BLaER1 treated with 17β-estradiol and CSF1 and Interleukin-3, amounts not matched to agents 10 nM and 100 nM (cell line): Measurements from ENCODE around the gene CHD5.
A peak's percentile ranks its signal among the peaks of the same experiment; 100 is the strongest.

Experiments used
- H3K27ac ChIP-seq, 11 experiments: shearing (Covaris generic); formaldehyde crosslinking; 2 replicates each; pipeline ENCODE4 v1.8.1; 2022
- H3K27me3 ChIP-seq, 11 experiments: shearing (Covaris generic); formaldehyde crosslinking; 2 replicates each; pipeline ENCODE4 v1.8.1; 2022
- H3K36me3 ChIP-seq, 11 experiments: shearing (Covaris generic); formaldehyde crosslinking; 2 replicates each; pipeline ENCODE4 v1.8.1; 2022
- H3K4me1 ChIP-seq, 10 experiments: shearing (Covaris generic); formaldehyde crosslinking; 2 replicates each; pipeline ENCODE4 v1.8.1; 2022
- H3K4me2 ChIP-seq, 11 experiments: shearing (Covaris generic); formaldehyde crosslinking; 2 replicates each; pipeline ENCODE4 v1.8.1; 2022
- H3K4me3 ChIP-seq, 10 experiments: shearing (Covaris generic); formaldehyde crosslinking; 2 replicates each; pipeline ENCODE4 v1.8.1; 2022
- H3K9ac ChIP-seq, 11 experiments: shearing (Covaris generic); formaldehyde crosslinking; 2 replicates each; pipeline ENCODE4 v1.8.1; 2022
- H3K9me3 ChIP-seq, 11 experiments: shearing (Covaris generic); formaldehyde crosslinking; replicated peaks in 1 of 11; 2 replicates each; pipeline ENCODE4 v1.8.1; 2022
- H4K20me1 ChIP-seq, 11 experiments: shearing (Covaris generic); formaldehyde crosslinking; 2 replicates each; pipeline ENCODE4 v1.8.1; 2022
- Cebpa-rat ChIP-seq, 11 experiments: shearing (Covaris generic); IDR thresholded peaks; 2 replicates each; pipeline ENCODE4 v1.8.1; 2022

Gene CHD5

DNA sequence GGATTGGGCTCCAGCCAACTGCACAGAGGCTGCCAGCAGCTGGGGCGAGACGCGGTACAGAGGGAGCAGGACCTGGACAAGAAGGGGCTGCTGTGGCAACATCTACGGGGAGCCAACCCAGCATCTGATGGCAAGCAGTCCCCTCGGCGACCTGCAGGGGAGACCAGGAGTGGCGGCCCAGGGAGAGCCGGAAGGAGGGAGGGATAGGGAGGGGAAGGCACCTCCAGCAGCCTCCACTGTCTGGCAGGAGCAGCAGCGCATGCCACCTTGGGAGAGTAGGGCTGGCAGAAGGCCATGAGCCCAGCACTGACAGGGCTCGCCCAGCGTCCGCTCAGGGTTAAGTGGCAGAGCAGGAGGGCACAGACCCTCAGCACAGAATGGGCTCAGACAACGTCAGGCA lies 17.3 kb downstream of the CHD5 start:
- TF ChIP-seq Cebpa-rat (IDR thresholded peaks at IDR 0.05) = no peak
- Histone ChIP-seq H3K36me3 (no peaks in the 10 kb centered on the region), H3K27ac (no peak overlapping the region), H3K4me1 (peaks cover 10 to 26% (median 17%) of the 10 kb centered on the region in 10 experiments), H3K4me3 (no peak overlapping the region), H3K9ac (no peak overlapping the region), H4K20me1 (peaks cover 0 to 32% (median 4%) of the 10 kb centered on the region in 11 experiments; a peak in 7 of 22 replicates), H3K9me3 (no peaks in the 10 kb centered on the region), H3K27me3 (peaks cover 0 to 21% (median 7%) of the 10 kb centered on the region in 11 experiments; a peak in 8 of 22 replicates), H3K4me2 (no peak overlapping the region)

DNA sequence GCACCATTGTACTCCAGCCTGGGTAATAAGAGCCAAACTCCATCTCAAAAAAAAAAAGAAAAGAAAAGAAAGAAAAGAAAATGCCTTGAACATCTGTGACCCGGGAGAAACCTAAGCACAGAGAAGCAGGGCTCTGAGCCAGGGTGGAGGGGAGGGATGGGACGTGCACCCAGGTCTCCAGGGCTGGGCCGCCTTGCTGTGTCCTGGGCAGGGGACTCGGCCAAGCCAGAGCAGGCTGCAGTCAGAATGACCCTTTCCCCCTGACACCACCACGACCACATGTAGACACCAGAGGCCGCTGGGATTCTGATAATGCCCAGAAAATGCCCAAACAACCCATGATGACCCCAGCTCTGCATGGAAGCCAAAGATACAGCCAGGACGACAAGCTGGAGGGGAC lies 17.8 kb downstream of the CHD5 start:
- Histone ChIP-seq H3K27me3 (peaks cover 0 to 21% (median 7%) of the 10 kb centered on the region in 11 experiments; a peak in 8 of 22 replicates), H3K9ac (no peak overlapping the region), H3K4me2 (no peak overlapping the region), H3K9me3 (no peaks in the 10 kb centered on the region), H3K36me3 (no peaks in the 10 kb centered on the region), H3K4me3 (no peak overlapping the region), H3K27ac (no peak overlapping the region), H3K4me1 (peaks cover 12 to 26% (median 17%) of the 10 kb centered on the region in 10 experiments), H4K20me1 (peaks cover 0 to 32% (median 4%) of the 10 kb centered on the region in 11 experiments; a peak in 8 of 22 replicates)
- TF ChIP-seq Cebpa-rat (IDR thresholded peaks at IDR 0.05) = no peak

- no peak for TF ChIP-seq Cebpa-rat (IDR thresholded peaks at IDR 0.05)
- H3K36me3 ChIP-seq = no peaks in the 10 kb centered on the region
- no peak overlapping the region for H3K9ac ChIP-seq
- H3K4me1 ChIP-seq = peaks cover 33 to 58% (median 36%) of the 10 kb centered on the region in 10 experiments
- no peak overlapping the region for H3K27ac ChIP-seq
- H4K20me1 ChIP-seq = peaks cover 0 to 22% (median 5%) of the 10 kb centered on the region in 11 experiments; a peak in 7 of 22 replicates
- H3K9me3 ChIP-seq = no peaks in the 10 kb centered on the region
- H3K27me3 ChIP-seq = peaks cover 0 to 11% (median 3%) of the 10 kb centered on the region in 11 experiments; a peak in 7 of 22 replicates
- no peak overlapping the region for H3K4me3 ChIP-seq
- H3K4me2 ChIP-seq = no peak overlapping the region
These were observed 21.9 kb downstream of the CHD5 start for GRCh38 chr1:6158181-6158580.

DNA sequence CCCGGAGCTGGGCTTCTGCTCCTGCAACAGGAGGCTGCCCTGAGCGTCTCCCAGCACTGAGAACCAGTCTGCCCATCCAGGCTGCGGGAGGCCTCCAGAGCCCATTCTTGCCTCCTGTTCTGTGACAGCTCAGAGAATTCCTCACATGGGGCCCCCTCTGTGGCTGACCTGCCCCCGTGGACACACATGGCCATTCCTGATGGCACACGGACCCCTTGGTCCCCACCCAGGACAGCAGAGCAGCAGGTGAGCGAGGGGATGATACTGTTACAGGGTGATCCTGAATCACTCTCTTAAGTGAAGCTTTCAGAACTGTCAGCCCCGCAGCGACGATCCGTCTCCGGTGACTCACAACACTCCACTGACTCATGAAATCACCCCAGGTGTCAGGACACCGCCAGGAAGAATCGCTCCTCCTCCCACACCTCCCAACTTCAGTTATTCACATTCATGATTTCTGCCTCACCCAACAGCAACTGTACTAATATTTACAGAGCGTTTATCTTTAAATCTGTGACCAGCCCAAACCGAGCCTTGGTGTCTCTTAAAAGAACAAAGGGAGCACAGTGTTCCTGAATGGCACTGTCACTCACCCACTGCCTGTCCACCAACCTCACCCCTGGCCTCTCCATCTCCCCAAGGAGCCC lies 22.5 kb downstream of the CHD5 start:
- Histone ChIP-seq H3K4me3 (no peak overlapping the region), H3K4me2 (peak overlapping the region in 4 of 11 experiments; percentile 11 to 29 (median 18); a peak in 3 of 22 replicates)

DNA sequence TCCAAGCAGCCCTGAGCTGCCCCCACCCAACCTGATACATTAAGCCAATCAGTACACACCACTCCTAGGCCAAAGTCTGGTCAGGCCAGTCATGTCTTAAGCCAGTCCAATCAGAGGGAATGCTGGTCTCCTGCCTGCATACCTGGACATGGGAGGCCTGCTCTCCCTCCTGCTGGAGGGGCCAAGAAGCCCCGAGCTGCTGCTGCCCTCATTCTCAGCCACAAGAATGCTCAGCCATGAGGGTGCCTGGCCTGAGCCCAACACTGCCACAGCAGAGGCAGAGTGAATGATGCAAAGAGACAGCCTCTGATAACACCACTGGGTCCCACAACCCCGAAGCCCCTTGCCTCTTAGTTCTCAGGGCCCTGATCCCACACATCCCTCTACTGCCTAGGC lies 23.0 kb downstream of the CHD5 start:
- Histone ChIP-seq H3K9ac (no peak overlapping the region), H3K27me3 (0 out of 22 replicates have a peak, but pooled peaks cover 0 to under 1% (median 0%) of the 10 kb centered on the region in 11 experiments), H3K4me1 (peaks cover 33 to 68% (median 42%) of the 10 kb centered on the region in 10 experiments), H3K9me3 (no peaks in the 10 kb centered on the region), H3K4me2 (peak overlapping the region in 4 of 11 experiments; percentile 11 to 29 (median 18); a peak in 2 of 22 replicates), H3K4me3 (no peak overlapping the region), H4K20me1 (peaks cover 0 to 17% (median 5%) of the 10 kb centered on the region in 11 experiments; a peak in 7 of 22 replicates), H3K27ac (no peak overlapping the region), H3K36me3 (no peaks in the 10 kb centered on the region)
- TF ChIP-seq Cebpa-rat (IDR thresholded peaks at IDR 0.05) = no peak

More for the DNA sequence above, 22.5 kb downstream of the CHD5 start:
- H3K9ac ChIP-seq = no peak overlapping the region
- peaks cover 33 to 63% (median 40%) of the 10 kb centered on the region in 10 experiments for H3K4me1 ChIP-seq
- no peak for TF ChIP-seq Cebpa-rat (IDR thresholded peaks at IDR 0.05)
- no peak overlapping the region for H3K27ac ChIP-seq
- H3K9me3 ChIP-seq = no peaks in the 10 kb centered on the region
- H3K36me3 ChIP-seq = no peaks in the 10 kb centered on the region
- peaks cover 0 to 6% (median 0%) of the 10 kb centered on the region in 11 experiments; a peak in 4 of 22 replicates for H3K27me3 ChIP-seq
- peaks cover 0 to 22% (median 5%) of the 10 kb centered on the region in 11 experiments; a peak in 7 of 22 replicates for H4K20me1 ChIP-seq

GRCh38 chr1:6154525-6155319 lies 25.4 kb downstream of the CHD5 start:
- no peak for TF ChIP-seq Cebpa-rat (IDR thresholded peaks at IDR 0.05)
- Histone ChIP-seq H3K4me2 (peak overlapping the region; percentile 55 to 89 (median 65)), H3K9ac (peak overlapping the region in 4 of 11 experiments; percentile 12 to 48 (median 32); a peak in 3 of 22 replicates), H3K27ac (peak overlapping the region in 5 of 11 experiments; percentile 11 to 55 (median 47); a peak in 8 of 22 replicates), H3K9me3 (peaks cover 0 to 3% (median 0%) of the 10 kb centered on the region in 11 experiments; a peak in 2 of 22 replicates), H3K4me1 (peaks cover 18 to 58% (median 28%) of the 10 kb centered on the region in 10 experiments), H4K20me1 (peaks cover 0 to 5% (median 0%) of the 10 kb centered on the region in 11 experiments; a peak in 4 of 22 replicates), H3K4me3 (peak overlapping the region in 3 of 10 experiments; percentile 18 to 60 (median 36); a peak in 4 of 20 replicates), H3K27me3 (no peaks in the 10 kb centered on the region), H3K36me3 (no peaks in the 10 kb centered on the region)

GRCh38 chr1:6152882-6153281 lies 27.2 kb downstream of the CHD5 start:
- Histone ChIP-seq H4K20me1 (peaks cover 0 to 5% (median 0%) of the 10 kb centered on the region in 11 experiments; a peak in 4 of 22 replicates), H3K4me2 (peak overlapping the region in 5 of 11 experiments; percentile 29 to 89 (median 79); a peak in 10 of 22 replicates), H3K4me1 (peaks cover 18 to 58% (median 28%) of the 10 kb centered on the region in 10 experiments), H3K9me3 (peaks cover 0 to 13% (median 0%) of the 10 kb centered on the region in 11 experiments; a peak in 6 of 22 replicates), H3K27ac (no peak overlapping the region), H3K36me3 (no peaks in the 10 kb centered on the region), H3K9ac (0 out of 22 replicates have a peak overlapping the region, but pooled peaks of 1 of the 11 experiments have one; percentile 17), H3K4me3 (no peak overlapping the region), H3K27me3 (peaks cover 0 to 17% (median 0%) of the 10 kb centered on the region in 11 experiments; a peak in 4 of 22 replicates)
- no peak for TF ChIP-seq Cebpa-rat (IDR thresholded peaks at IDR 0.05)

DNA sequence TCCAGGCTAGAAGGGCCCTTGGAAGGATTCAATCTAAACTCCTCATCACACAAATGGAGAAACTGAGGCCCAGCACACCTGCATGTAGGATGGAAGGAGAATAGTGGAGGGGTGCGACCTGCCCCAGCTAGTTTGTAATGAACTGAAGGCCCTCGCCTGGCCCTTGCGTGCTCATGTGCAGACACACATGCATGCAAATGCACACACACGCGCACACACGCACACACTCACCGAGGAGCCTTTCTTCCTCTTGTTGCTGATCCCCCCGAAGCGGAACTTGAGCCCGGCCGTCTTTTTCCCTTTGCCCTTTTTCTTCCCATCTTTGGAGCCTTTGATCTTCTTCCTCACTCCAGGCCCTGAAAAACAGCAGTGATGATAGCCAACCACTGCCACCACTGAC lies 27.9 kb downstream of the CHD5 start:
- Histone ChIP-seq H3K4me3 (no peak overlapping the region), H3K4me1 (peaks cover 18 to 51% (median 28%) of the 10 kb centered on the region in 10 experiments), H4K20me1 (peaks cover 0 to under 1% (median 0%) of the 10 kb centered on the region in 11 experiments; a peak in 2 of 22 replicates), H3K9me3 (peaks cover 0 to 13% (median 0%) of the 10 kb centered on the region in 11 experiments; a peak in 6 of 22 replicates), H3K9ac (no peak overlapping the region), H3K27ac (no peak overlapping the region), H3K27me3 (peaks cover 0 to 18% (median 0%) of the 10 kb centered on the region in 11 experiments; a peak in 4 of 22 replicates), H3K4me2 (peak overlapping the region in 3 of 11 experiments; percentile 79 to 89 (median 87); a peak in 3 of 22 replicates), H3K36me3 (no peaks in the 10 kb centered on the region)
- TF ChIP-seq Cebpa-rat (IDR thresholded peaks at IDR 0.05) = no peak
